ENCODE data around the gene A2M.

The A2M gene

GRCh38 chr12:9074484-9075137 is 41.1 kb downstream of the A2M start:
- in situ Hi-C loops (cut with MboI; ENCODE audit: low sequenced_read_pairs), result no loop called here

DNA sequence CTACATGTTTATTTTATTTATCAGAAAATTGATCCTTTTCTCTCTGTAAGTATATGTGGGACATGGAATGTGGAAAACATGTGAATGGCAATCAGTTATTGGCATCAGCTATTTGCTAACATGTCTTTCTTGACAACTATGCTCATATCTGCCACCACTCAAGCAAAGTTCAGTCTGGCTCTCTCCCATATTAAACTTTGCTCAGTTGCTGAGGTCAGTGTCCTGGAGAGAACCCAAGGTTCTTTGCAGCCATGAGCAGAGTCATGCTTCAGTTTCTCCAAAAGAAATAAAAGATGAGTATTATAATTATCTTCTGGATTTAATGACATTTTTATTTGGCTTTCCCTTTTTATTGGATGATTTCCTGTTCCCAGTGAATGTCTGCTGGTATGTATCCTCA is 42.6 kb downstream of the A2M start:
- in situ Hi-C loops (cut with MboI; ENCODE audit: low sequenced_read_pairs), result no loop called here

- in situ Hi-C loops (cut with MboI; ENCODE audit: low sequenced_read_pairs), result no loop called here
Measured at GRCh38 chr12:9072481-9073038, 43.2 kb downstream of the A2M start.

DNA sequence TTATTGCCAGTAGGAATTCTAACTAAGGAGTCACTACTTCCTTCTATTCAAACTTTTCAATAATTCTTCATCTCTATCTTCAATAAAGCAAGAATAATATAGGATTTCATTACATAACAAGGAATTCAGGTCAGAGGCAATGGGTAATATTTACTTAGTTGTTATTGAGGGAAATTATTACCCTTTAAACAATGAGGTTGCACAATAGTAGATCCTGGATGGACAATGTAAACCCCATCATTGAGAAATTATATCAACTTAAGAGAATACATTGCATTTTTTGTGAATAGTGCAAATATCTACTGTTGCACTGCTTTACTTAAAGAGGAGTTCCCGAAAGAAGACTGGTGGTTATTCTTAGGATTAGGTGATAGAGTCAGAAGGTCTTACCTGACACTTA is 43.8 kb downstream of the A2M start:
- in situ Hi-C loops (cut with MboI; ENCODE audit: low sequenced_read_pairs), result no loop called here

GRCh38 chr12:9071518-9071917 is 44.2 kb downstream of the A2M start:
- in situ Hi-C loops (cut with MboI; ENCODE audit: low sequenced_read_pairs), result no loop called here

DNA sequence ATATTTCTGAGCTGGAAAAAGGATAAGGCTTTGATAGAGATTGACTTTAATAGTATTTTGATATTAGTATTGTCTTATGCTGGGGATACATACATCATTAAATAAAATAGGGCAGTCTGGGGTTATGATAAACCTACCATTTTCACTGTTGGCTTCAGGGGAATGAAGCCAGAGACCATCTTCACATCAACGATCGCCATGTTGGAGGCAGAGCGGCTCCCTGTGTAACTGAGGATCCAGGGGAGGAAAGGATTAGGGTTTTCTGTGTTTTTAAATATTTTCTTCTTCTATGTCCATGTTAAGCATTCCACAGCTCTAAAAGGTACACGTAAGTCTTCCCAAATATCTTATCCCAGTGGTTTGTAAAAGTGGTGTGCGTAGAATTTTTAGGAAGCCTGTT is 45.4 kb downstream of the A2M start:
- in situ Hi-C loops (cut with MboI; ENCODE audit: low sequenced_read_pairs), result no loop called here

DNA sequence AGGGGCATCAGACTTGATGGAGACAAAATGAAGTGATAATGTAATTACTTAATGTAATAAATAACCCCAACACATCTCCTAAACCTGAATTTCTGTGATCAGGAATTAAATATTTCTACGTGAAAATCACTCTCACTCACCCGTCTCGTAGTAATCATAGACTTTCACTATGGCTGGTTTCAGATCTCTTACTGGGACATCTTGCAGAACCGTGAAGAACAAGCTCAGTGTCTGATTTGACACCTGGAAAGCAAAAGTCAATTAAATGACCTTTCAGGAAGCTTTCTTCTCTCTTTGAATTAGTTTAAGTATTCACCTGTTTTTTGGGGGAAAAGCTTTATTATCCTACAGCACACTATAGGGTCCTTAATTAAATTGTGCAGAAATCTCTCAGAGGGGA is 47.1 kb downstream of the A2M start:
- in situ Hi-C loops (cut with MboI; ENCODE audit: low sequenced_read_pairs), result no loop called here

- in situ Hi-C loops (cut with MboI; ENCODE audit: low sequenced_read_pairs), result no loop called here
Measured at GRCh38 chr12:9068086-9068485, 47.6 kb downstream of the A2M start.

- in situ Hi-C loops (cut with MboI; ENCODE audit: low sequenced_read_pairs), result no loop called here
Measured at GRCh38 chr12:9066755-9067423, 48.8 kb downstream of the A2M start.

DNA sequence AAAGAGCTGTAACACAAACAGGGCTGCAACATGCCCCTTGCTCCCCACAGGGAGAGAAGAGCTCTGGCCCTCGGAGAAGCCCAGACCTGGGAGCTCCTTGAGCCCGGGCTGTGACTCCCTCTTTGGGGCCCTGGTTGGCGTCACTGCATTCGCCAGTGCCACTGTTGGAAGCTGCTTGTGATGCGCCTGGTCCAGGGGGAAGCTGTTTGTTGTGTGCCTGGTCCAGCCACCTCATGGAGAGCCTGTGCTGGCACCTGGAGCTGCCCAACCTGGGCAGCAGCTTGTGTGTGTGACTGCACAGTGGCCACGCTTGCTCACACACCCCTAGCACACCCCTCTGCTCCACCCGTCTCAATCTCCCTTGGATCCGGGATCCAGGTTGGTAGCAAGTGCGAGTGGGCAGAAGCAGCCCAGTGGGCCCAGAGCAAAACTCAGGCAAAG is 49.5 kb downstream of the A2M start:
- in situ Hi-C loops (cut with MboI; ENCODE audit: low sequenced_read_pairs), result no loop called here

DNA sequence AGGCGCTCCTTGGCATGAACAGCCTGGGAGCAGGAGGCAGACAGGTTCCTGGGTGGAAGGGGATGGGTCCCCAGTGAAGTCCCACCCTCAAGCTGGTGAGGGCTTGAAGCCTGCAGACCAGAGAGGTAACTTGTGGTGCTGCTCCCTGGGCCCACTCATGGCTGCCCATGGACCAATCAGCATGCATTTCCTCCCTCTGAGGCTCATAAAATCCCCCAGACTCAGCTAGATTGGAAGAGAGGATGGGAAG is 50.2 kb downstream of the A2M start:
- in situ Hi-C loops (cut with MboI; ENCODE audit: low sequenced_read_pairs), result no loop called here

DNA sequence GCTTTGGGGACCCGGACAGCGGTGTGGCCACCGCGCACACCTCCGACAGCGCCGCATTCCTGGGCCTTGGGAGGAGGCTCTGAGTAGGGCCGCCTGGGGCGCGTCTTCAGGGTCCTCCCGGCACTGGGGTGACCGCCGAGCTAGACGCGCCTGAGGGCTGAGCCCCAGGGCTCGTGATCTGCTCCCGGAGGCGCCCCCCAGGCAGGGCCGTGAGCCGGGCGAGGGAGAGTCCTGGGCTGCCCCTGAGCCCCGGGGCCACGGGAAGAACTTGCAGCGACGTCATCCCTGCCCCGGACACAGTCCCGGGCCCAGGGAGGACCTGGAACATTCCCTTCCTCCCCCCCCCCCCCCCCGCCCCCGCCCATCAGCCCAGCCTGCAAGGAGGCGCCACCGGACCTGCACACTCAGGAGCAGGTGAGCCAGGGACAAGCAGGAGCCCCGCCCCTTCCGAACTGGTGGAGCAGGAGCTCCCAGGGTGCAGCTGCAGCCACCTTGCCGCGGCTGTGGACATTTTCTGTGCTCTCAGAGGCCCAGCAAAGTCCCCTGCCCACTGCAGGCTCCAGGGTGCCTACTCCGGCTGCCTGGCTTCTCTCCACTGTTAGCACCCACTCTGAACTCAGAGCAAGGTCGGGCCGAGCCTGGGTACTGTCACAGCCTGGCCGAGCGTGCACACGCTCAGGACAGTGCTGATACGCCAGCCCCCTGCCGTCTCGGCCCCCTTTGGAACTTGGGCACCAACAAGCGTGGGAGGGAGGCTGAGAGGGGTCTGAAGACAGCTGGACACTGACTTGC is 50.7 kb downstream of the A2M start:
- in situ Hi-C loops (cut with MboI; ENCODE audit: low sequenced_read_pairs), result no loop called here

GRCh38 chr12:9064201-9064814 is 51.4 kb downstream of the A2M start:
- in situ Hi-C loops (cut with MboI; ENCODE audit: low sequenced_read_pairs), result no loop called here

GRCh38 chr12:9052610-9053009 is 63.1 kb downstream of the A2M start:
- in situ Hi-C loops (cut with MboI; ENCODE audit: low sequenced_read_pairs), result no loop called here

DNA sequence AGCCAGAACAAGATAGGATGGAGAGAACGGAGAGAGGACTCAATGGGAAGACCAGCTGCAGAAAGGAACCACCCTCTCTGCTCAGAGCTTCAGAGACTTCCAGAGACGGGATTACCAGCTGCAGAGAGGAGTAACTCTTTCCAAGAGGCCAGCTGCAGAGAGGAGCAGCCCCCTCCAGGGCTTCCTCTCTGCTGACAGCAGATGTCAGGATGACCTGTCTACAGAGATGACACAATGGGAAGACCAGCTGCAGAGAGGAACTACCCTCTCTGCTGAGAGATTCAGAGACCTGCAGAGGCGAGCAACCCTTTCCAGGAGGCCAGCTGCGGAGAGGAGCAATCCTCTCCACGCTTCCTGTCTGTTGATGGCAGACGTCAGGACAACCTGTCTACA is 64.6 kb downstream of the A2M start:
- in situ Hi-C loops (cut with MboI; ENCODE audit: low sequenced_read_pairs), result no loop called here

DNA sequence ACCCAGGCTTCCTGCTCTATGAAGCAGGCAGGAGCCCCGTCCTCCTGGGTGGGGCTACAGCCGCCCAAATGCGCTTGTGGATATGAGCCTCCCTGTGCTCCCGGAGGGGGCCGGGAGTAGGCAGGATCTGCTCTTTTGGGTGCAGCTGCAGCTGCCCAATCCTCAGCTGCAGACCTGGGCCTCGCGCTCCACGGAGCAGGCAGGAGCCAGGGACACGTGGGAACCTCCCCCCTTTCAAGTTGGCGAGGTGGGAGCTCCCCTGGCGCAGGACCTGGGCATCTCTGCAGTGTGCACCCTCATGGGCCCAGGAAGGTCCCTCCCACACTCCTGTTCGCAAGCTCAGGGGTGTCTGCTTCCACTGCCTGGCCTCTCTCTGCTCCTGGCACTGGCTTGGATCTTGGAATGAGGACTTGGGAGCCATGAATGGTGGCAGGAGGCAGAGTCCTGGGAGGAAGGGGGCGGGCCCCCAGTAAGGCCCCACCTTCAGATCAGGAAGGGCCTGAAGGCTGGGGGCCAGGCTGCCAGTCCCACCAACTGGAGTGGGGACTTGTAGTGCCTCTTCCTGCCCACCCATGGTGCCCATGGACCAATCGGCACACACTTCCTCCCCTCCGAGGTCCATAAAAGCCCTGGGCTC is 65.1 kb downstream of the A2M start:
- in situ Hi-C loops (cut with MboI; ENCODE audit: low sequenced_read_pairs), result no loop called here

DNA sequence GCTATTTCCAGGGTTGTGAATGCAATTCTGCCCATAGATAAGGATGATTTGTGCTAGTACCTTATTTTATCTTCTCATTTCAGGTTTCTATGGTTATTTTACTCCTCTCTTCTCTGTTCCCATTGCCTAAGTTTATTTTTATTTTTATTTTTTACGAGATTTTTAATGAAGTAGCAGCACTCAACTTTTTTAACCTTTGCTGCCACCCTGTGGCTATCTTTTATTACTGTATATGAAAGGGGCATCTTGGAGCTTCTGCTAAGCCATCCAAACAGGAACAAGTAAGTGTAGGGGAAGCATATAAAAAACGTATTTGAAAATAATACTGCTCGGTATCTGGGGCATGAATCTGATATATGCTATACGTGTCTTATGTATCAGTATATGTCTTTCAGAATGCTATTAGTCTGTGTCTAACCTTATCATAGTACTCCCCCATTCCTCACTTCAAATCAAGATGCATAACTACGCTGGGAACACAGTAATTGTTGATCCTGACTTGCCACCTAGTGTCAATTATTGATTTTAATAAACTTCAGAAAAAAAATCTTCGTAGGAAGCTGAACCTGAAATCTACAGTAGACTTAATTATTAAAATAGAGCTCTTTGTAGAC is 66.1 kb downstream of the A2M start:
- in situ Hi-C loops (cut with MboI; ENCODE audit: low sequenced_read_pairs), result loop anchor here (10.0 kb wide), 2 partner anchors 155 to 365 kb away; no protein-coding TSS in a partner anchor

- in situ Hi-C loops (cut with MboI; ENCODE audit: low sequenced_read_pairs), result loop anchor here (10.0 kb wide), 2 partner anchors 154 to 364 kb away; no protein-coding TSS in a partner anchor
Measured at GRCh38 chr12:9048930-9049329, 66.8 kb downstream of the A2M start.

DNA sequence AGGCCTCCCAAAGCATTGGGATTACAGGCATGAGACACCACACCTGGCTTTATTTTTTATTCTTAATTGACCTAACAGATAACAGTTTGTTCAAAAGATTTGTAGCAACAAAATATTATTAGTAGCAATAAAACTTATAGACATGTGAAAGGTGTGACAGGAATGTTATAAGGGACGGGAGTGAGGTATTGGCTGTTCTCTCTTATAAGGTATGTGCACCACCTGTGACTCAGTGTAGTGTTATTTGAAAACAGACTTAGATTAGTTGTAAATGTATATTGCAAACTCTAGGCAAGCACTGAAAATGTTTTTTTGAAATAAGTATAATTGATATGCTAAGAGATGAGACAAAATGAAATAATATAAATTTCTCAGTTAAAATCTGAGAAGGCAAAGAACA is 68.6 kb downstream of the A2M start:
- in situ Hi-C loops (cut with MboI; ENCODE audit: low sequenced_read_pairs), result loop anchor here (10.0 kb wide), 2 partner anchors 152 to 362 kb away; no protein-coding TSS in a partner anchor

- in situ Hi-C loops (cut with MboI; ENCODE audit: low sequenced_read_pairs), result loop anchor here (10.0 kb wide), 2 partner anchors 149 to 359 kb away; no protein-coding TSS in a partner anchor
Measured at GRCh38 chr12:9043766-9044165, 72.0 kb downstream of the A2M start.
